ENCODE data around the gene FAM193B. TPM values are rescaled to one million over a fixed set of nuclear protein-coding genes. Genes with fewer than 3 reads are reported as not detected.

The FAM193B gene
- total and polyA plus RNA-seq, 9 of the 15 experiments (the other 6 are each of a cell fraction or from before 2014, with no cell fraction given), result 4.4 to 76.4 (median 37.3) TPM

DNA sequence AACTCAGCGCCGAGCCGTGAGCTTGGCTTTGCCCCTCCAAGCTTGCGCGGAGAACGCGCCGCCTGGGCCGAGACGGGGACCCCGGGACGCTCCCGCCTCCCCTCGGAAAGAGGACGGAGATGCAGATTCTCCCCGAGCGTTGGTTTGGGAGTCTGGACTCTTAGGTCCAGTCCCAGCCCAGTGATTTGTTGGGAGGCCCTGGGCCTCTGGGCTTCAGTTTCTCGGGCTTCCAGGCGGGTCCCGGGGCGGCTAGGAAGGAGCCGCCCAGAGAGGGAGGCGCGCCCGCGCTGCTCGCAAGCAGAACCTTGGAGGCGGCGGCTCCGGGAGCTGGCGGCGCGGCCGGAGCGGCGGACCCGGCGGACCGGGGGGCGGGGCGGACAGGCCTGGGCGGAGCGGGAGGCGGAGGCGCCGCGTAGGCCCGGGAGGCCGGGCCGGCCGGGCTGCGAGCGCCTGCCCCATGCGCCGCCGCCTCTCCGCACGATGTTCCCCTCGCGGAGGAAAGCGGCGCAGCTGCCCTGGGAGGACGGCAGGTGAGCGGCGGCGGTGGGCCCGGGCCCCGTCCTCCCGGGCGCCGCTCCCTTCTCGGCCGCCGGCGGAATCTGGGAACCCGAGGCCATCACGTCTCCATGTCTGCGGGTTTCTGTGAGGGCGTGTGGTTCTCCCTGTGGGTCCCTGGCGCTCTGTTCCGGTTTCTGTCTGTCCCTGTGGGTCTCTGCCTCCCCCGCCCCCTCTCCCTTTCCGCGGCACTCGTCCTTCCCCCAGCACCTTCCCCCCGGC, 45.6 kb upstream of the FAM193B start, which contains the start of gene B4GALT7 (continued):
- TF ChIP-seq YY1 (IDR thresholded peaks at IDR 0.05; ENCODE audit: borderline replicate concordance in 1 of 3, control insufficient read depth in 1 of 3, extremely low read depth in 1 of 3, insufficient read depth in 3 of 3, insufficient read length in 1 of 3, insufficient replicate concordance in 2 of 3, low read depth in 1 of 3, low read length in 2 of 3), result peak in 2 of 3 experiments; percentile 77
- TF ChIP-seq, protein P1, sequence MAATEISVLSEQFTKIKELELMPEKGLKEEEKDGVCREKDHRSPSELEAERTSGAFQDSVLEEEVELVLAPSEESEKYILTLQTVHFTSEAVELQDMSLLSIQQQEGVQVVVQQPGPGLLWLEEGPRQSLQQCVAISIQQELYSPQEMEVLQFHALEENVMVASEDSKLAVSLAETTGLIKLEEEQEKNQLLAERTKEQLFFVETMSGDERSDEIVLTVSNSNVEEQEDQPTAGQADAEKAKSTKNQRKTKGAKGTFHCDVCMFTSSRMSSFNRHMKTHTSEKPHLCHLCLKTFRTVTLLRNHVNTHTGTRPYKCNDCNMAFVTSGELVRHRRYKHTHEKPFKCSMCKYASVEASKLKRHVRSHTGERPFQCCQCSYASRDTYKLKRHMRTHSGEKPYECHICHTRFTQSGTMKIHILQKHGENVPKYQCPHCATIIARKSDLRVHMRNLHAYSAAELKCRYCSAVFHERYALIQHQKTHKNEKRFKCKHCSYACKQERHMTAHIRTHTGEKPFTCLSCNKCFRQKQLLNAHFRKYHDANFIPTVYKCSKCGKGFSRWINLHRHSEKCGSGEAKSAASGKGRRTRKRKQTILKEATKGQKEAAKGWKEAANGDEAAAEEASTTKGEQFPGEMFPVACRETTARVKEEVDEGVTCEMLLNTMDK (IDR thresholded peaks at IDR 0.05; ENCODE audit: borderline replicate concordance, insufficient read depth, low read depth, low read length, poor library complexity, severe bottlenecking), result peak; percentile 44
- peak; percentile 29 for TF ChIP-seq SP2 (IDR thresholded peaks at IDR 0.05; ENCODE audit: extremely low read depth, low read depth, low read length, poor library complexity, severe bottlenecking)
- TF ChIP-seq KLF13 (tag; IDR thresholded peaks at IDR 0.05; ENCODE audit: borderline replicate concordance, low read depth), result no peak
- peak in 1 of 2 experiments; percentile 74; a peak in 2 of 4 replicates for TF ChIP-seq HDAC1 (IDR thresholded peaks at IDR 0.05)
- peak; percentile 85 for TF ChIP-seq HCFC1 (IDR thresholded peaks at IDR 0.05; ENCODE audit: low read depth, low read length)
- TF ChIP-seq, protein P2, sequence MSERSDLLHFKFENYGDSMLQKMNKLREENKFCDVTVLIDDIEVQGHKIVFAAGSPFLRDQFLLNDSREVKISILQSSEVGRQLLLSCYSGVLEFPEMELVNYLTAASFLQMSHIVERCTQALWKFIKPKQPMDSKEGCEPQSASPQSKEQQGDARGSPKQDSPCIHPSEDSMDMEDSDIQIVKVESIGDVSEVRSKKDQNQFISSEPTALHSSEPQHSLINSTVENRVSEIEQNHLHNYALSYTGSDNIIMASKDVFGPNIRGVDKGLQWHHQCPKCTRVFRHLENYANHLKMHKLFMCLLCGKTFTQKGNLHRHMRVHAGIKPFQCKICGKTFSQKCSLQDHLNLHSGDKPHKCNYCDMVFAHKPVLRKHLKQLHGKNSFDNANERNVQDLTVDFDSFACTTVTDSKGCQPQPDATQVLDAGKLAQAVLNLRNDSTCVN (CRISPR knock-in tag; IDR thresholded peaks at IDR 0.05), result no peak
- no peak for TF ChIP-seq ZNF79 (CRISPR knock-in tag; IDR thresholded peaks at IDR 0.05; ENCODE audit: low read depth)
- TF ChIP-seq ZNF324 (CRISPR knock-in tag; IDR thresholded peaks at IDR 0.05), result no peak
- no peak for TF ChIP-seq TRIM28 (IDR thresholded peaks at IDR 0.05)
- no peak for TF ChIP-seq ZNF3 (CRISPR knock-in tag; IDR thresholded peaks at IDR 0.05)
- TF ChIP-seq, protein P3, sequence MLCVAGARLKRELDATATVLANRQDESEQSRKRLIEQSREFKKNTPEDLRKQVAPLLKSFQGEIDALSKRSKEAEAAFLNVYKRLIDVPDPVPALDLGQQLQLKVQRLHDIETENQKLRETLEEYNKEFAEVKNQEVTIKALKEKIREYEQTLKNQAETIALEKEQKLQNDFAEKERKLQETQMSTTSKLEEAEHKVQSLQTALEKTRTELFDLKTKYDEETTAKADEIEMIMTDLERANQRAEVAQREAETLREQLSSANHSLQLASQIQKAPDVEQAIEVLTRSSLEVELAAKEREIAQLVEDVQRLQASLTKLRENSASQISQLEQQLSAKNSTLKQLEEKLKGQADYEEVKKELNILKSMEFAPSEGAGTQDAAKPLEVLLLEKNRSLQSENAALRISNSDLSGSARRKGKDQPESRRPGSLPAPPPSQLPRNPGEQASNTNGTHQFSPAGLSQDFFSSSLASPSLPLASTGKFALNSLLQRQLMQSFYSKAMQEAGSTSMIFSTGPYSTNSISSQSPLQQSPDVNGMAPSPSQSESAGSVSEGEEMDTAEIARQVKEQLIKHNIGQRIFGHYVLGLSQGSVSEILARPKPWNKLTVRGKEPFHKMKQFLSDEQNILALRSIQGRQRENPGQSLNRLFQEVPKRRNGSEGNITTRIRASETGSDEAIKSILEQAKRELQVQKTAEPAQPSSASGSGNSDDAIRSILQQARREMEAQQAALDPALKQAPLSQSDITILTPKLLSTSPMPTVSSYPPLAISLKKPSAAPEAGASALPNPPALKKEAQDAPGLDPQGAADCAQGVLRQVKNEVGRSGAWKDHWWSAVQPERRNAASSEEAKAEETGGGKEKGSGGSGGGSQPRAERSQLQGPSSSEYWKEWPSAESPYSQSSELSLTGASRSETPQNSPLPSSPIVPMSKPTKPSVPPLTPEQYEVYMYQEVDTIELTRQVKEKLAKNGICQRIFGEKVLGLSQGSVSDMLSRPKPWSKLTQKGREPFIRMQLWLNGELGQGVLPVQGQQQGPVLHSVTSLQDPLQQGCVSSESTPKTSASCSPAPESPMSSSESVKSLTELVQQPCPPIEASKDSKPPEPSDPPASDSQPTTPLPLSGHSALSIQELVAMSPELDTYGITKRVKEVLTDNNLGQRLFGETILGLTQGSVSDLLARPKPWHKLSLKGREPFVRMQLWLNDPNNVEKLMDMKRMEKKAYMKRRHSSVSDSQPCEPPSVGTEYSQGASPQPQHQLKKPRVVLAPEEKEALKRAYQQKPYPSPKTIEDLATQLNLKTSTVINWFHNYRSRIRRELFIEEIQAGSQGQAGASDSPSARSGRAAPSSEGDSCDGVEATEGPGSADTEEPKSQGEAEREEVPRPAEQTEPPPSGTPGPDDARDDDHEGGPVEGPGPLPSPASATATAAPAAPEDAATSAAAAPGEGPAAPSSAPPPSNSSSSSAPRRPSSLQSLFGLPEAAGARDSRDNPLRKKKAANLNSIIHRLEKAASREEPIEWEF (CRISPR knock-in tag; IDR thresholded peaks at IDR 0.05), result no peak
- peak; percentile 64; the same call in 1 of the 2 replicates for TF ChIP-seq NR2C2 (CRISPR knock-in tag; IDR thresholded peaks at IDR 0.05)
- peak; percentile 83 for TF ChIP-seq NR2C2 (tag; IDR thresholded peaks at IDR 0.05)
- TF ChIP-seq HDAC8 (tag; IDR thresholded peaks at IDR 0.05), result no peak

Measured in K562 (cell line).